Thyroid gland (tissue), 4 donors: ENCODE results near the gene TUBA3C. TPM values are rescaled to one million over a fixed set of nuclear protein-coding genes. Genes with fewer than 3 reads are reported as not detected.

Source experiments
- DNase-seq, 2 donors: peaks; one replicate each; pipeline ENCODE4 v3.0.0-alpha.2; 2019
- H3K27ac ChIP-seq, 3 donors: fragments of 200-600 bp; sonication (generic); 1 replicate in 2 of 3; 2 replicates in 1 of 3; pipeline ENCODE4 v1.5.1; 2016 to 2019; ENCODE audit warnings: mild to moderate bottlenecking in 1 of 3, moderate library complexity in 1 of 3
- H3K27me3 ChIP-seq: fragments of 200-600 bp; sonication (generic); one replicate; pipeline ENCODE4 v1.5.1; 2019
- H3K36me3 ChIP-seq, 2 donors: fragments of 200-600 bp; sonication (generic); one replicate each; pipeline ENCODE4 v1.5.1; 2016 to 2019
- H3K4me1 ChIP-seq, 2 donors: fragments of 200-600 bp; sonication (generic); one replicate each; pipeline ENCODE4 v1.5.1; 2017 to 2019
- H3K4me3 ChIP-seq, 3 donors: fragments of 200-600 bp; sonication (generic); replicated peaks in 1 of 3; 1 replicate in 2 of 3; 2 replicates in 1 of 3; pipeline ENCODE4 v1.5.1; 2016; ENCODE audit warnings: mild to moderate bottlenecking in 1 of 3
- H3K9me3 ChIP-seq: fragments of 200-600 bp; sonication (generic); one replicate; pipeline ENCODE4 v1.5.1; 2017
- CTCF ChIP-seq, 6 experiments: fragments of 200-600 bp in 3 of 6; fragments of 450-650 bp in 3 of 6; sonication (generic) in 3 of 6; IDR thresholded peaks; one replicate each; pipeline ENCODE4 v1.5.1; 2016 to 2019; ENCODE audit warnings: antibody characterized with exemption in 6 of 6, mild to moderate bottlenecking in 2 of 6, inconsistent platforms in 1 of 6, moderate library complexity in 1 of 6
- POLR2A ChIP-seq, 2 donors: fragments of 450-650 bp; IDR thresholded peaks; one replicate each; pipeline ENCODE4 v1.6.1; 2017; ENCODE audit warnings: antibody characterized with exemption in 2 of 2, mild to moderate bottlenecking in 2 of 2, moderate library complexity in 1 of 2
- WGBS, 2 donors: methylation state at CpG; one replicate each; pipeline ENCODE4 v1.1.5; 2017; 5-methylcytosine and 5-hydroxymethylcytosine counted together
- intact Hi-C: fragments of 100-400 bp; cut with DNase I; formaldehyde crosslinking; loops from one replicate; pipeline ENCODE4 v1.15.1; 2023
- small RNA-seq: library from RNA; depleted of rRNA; stranded (forward); fragments of <200 nt; gene quantifications from one replicate; pipeline ENCODE3, GENCODE V24; 2016
- total RNA-seq, 4 donors: library from RNA; depleted of rRNA; stranded (reverse); fragments of >200 nt; gene quantifications; one replicate each; pipeline ENCODE4 v1.2.3, GENCODE V29; 2016

Gene TUBA3C
- total RNA-seq, 4 donors from 2014 or later = 0.33 to 0.94 TPM; not detected in 2

GRCh38 chr13:19151581-19152263 lies 29.9 kb downstream of the TUBA3C start:
- intact Hi-C loops = no loop called here
- TF ChIP-seq POLR2A (IDR thresholded peaks at IDR 0.05) (no peak), CTCF (IDR thresholded peaks at IDR 0.05) (no peak)
- WGBS, 2 donors = 80 to 86% methylated on average over 5 to 10 of the region's 14 CpGs
- Histone ChIP-seq H3K9me3 (no peaks in the 10 kb centered on the region), H3K27ac (no peak overlapping the region), H3K4me3 (no peak overlapping the region), H3K27me3 (no peaks in the 10 kb centered on the region), H3K4me1 (no peaks in the 10 kb centered on the region), H3K36me3 (no peaks in the 10 kb centered on the region)
- DNase-seq = no peak

- TF ChIP-seq CTCF (IDR thresholded peaks at IDR 0.05) (no peak), POLR2A (IDR thresholded peaks at IDR 0.05) (no peak)
- WGBS, 2 donors = 76 to 91% methylated on average over 4 to 8 of the region's 8 CpGs
- Histone ChIP-seq H3K27me3 (no peaks in the 10 kb centered on the region), H3K4me3 (no peak overlapping the region), H3K4me1 (no peaks in the 10 kb centered on the region), H3K9me3 (no peaks in the 10 kb centered on the region), H3K36me3 (no peaks in the 10 kb centered on the region), H3K27ac (no peak overlapping the region)
- intact Hi-C loops = no loop called here
- DNase-seq = no peak
Measured at GRCh38 chr13:19150712-19151228, 30.9 kb downstream of the TUBA3C start.

- intact Hi-C loops = no loop called here
- no peaks in the 10 kb centered on the region for H3K27me3 ChIP-seq
- 79 to 80% methylated on average over 10 of the region's 10 CpGs for WGBS, 2 donors
- no peak overlapping the region for H3K4me3 ChIP-seq
- no peak for DNase-seq
- H3K9me3 ChIP-seq = no peaks in the 10 kb centered on the region
- H3K27ac ChIP-seq = no peak overlapping the region
- no peak for TF ChIP-seq POLR2A (IDR thresholded peaks at IDR 0.05)
- no peaks in the 10 kb centered on the region for H3K4me1 ChIP-seq
- H3K36me3 ChIP-seq = no peaks in the 10 kb centered on the region
Measured at GRCh38 chr13:19150226-19150625, 31.4 kb downstream of the TUBA3C start.

- Histone ChIP-seq H3K27me3 (no peaks in the 10 kb centered on the region), H3K36me3 (no peaks in the 10 kb centered on the region), H3K27ac (no peak overlapping the region), H3K4me3 (no peak overlapping the region), H3K9me3 (no peaks in the 10 kb centered on the region), H3K4me1 (no peaks in the 10 kb centered on the region)
- intact Hi-C loops = no loop called here
- TF ChIP-seq POLR2A (IDR thresholded peaks at IDR 0.05) (no peak), CTCF (IDR thresholded peaks at IDR 0.05) (no peak)
- DNase-seq = no peak
Measured at GRCh38 chr13:19148561-19148960, 33.1 kb downstream of the TUBA3C start.

Small RNAs within 50 kb of the gene (small RNA-seq; reads per million reads assigned to genes)
- gene AL139327.4 = not detected
